HepG2 (cell line): ENCODE results near the gene NCOA1. TPM values are rescaled to one million over a fixed set of nuclear protein-coding genes. Genes with fewer than 3 reads are reported as not detected.

Source experiments
- ATAC-seq: fragments of 200-7000 bp; cut with Tn5 transposase; 3 replicates; pipeline ENCODE4 v1.9.1; 2020; ENCODE audit warnings: mild to moderate bottlenecking, moderate library complexity
- BruUV-seq: library from RNA; stranded (reverse); fragments of 400-500 nt; replicated peaks from 2 replicates; lab custom pipeline; 2021; lab: Mats Ljungman, UMichigan
- CTCF ChIA-PET: fragments of 300-600 bp; formaldehyde crosslinking; extraction: SDS; loops from one replicate; lab custom pipeline; 2021; ENCODE audit warnings: low total read pairs, inconsistent platforms, low intra/inter-chr PET ratio; lab: Yijun Ruan, JAX
- POLR2A ChIA-PET: fragments of 350-600 bp; sonication (Branson Sonifier 250); formaldehyde crosslinking; loops from one replicate; lab custom pipeline; 2020; ENCODE audit warnings: antibody characterized with exemption, inconsistent platforms; lab: Yijun Ruan, JAX
- DNase-seq: peaks from one replicate; pipeline ENCODE4 v3.0.0-alpha.2; 2015; ENCODE audit warnings: low spot score
- FAIRE-seq: peaks from 3 replicates; lab custom pipeline; 2011; peaks lifted over from hg19 to GRCh38; lab: Jason Lieb, UNC
- H2AFZ ChIP-seq: one replicate; pipeline ENCODE4 v1.6.1; 2011; ENCODE audit warnings: low read length, inconsistent platforms
- H3K27ac ChIP-seq: fragments of 300-600 bp; 3 replicates; pipeline ENCODE4 v1.8.0; 2011; ENCODE audit warnings: mixed run types, mild to moderate bottlenecking, mixed read lengths, low read length, inconsistent platforms; ENCODE audit not compliant: insufficient read depth; ENCODE audit errors: extremely low read length
- H3K27me3 ChIP-seq, 2 experiments: fragments of 200-600 bp in 1 of 2; 2 replicates in 1 of 2; 3 replicates in 1 of 2; pipeline versions ENCODE4 v1.6.0 to v1.8.0; 2011; ENCODE audit warnings: low read length in 2 of 2, mild to moderate bottlenecking in 2 of 2, moderate library complexity in 2 of 2, inconsistent platforms in 1 of 2; ENCODE audit not compliant: insufficient read depth in 2 of 2, control insufficient read depth in 1 of 2
- H3K36me3 ChIP-seq, 2 experiments: fragments of 200-600 bp in 1 of 2; replicated peaks in 1 of 2; 2 replicates in 1 of 2; 3 replicates in 1 of 2; pipeline versions ENCODE4 v1.5.1 to v1.8.0; 2011; ENCODE audit warnings: low read length in 2 of 2, inconsistent platforms in 1 of 2; ENCODE audit not compliant: insufficient read depth in 2 of 2, control insufficient read depth in 1 of 2
- H3K4me1 ChIP-seq: 2 replicates; pipeline ENCODE4 v1.5.1; 2012; ENCODE audit warnings: low read length, inconsistent platforms; ENCODE audit not compliant: insufficient read depth
- H3K4me2 ChIP-seq: 2 replicates; pipeline ENCODE4 v1.6.0; 2011; ENCODE audit warnings: low read depth, low read length, inconsistent platforms
- H3K4me3 ChIP-seq, 3 experiments: fragments of 200-600 bp in 1 of 3; sonication (generic), shearing (Covaris generic) in 1 of 3; replicated peaks in 1 of 3; 2 replicates each; pipeline ENCODE4 v1.5.1; 2011 to 2016; ENCODE audit warnings: low read length in 3 of 3, inconsistent platforms in 2 of 3, low read depth in 2 of 3, mild to moderate bottlenecking in 2 of 3, control low read depth in 1 of 3, mixed read lengths in 1 of 3; ENCODE audit not compliant: insufficient read depth in 1 of 3
- H3K79me2 ChIP-seq: one replicate; pipeline ENCODE4 v1.6.1; 2011; ENCODE audit warnings: low read length, inconsistent platforms; ENCODE audit not compliant: insufficient read depth
- H3K9ac ChIP-seq: 2 replicates; pipeline ENCODE4 v1.6.0; 2011; ENCODE audit warnings: mild to moderate bottlenecking, low read depth, low read length, inconsistent platforms; ENCODE audit not compliant: insufficient read depth
- H3K9me3 ChIP-seq: 2 replicates; pipeline ENCODE4 v1.5.1; 2012; ENCODE audit warnings: mild to moderate bottlenecking, low read length
- H4K20me1 ChIP-seq: 2 replicates; pipeline ENCODE4 v1.6.0; 2011; ENCODE audit warnings: inconsistent platforms, mild to moderate bottlenecking, low read length, moderate library complexity; ENCODE audit not compliant: insufficient read depth
- FOSL1 ChIP-seq: sonication (generic); formaldehyde crosslinking; IDR thresholded peaks from 2 replicates; pipeline ENCODE4 v1.9.0; 2021; ENCODE audit warnings: missing genetic modification reagents, borderline replicate concordance
- HNF4A ChIP-seq: sonication (generic); formaldehyde crosslinking; IDR thresholded peaks from 2 replicates; pipeline ENCODE4 v1.4.0; 2020; ENCODE audit warnings: missing genetic modification reagents
- MBNL3 ChIP-seq: fragments of 250-450 bp; sonication (Bioruptor Pico); conservative IDR thresholded peaks from 2 replicates; pipeline ENCODE4 v1.8.0; 2022; ENCODE audit warnings: mild to moderate bottlenecking, inconsistent platforms
- MXI1 ChIP-seq: IDR thresholded peaks from 3 replicates; pipeline ENCODE4 v1.6.1; 2012; ENCODE audit warnings: low read depth, low read length, inconsistent platforms, borderline replicate concordance
- NCOA2 ChIP-seq: sonication (generic); formaldehyde crosslinking; IDR thresholded peaks from 2 replicates; pipeline ENCODE4 v1.8.0; 2022; ENCODE audit warnings: inconsistent platforms
- NFIB ChIP-seq: sonication (generic); formaldehyde crosslinking; IDR thresholded peaks from 2 replicates; pipeline ENCODE4 v1.9.0; 2021; ENCODE audit warnings: missing genetic modification reagents, mild to moderate bottlenecking, borderline replicate concordance
- REPIN1 ChIP-seq: sonication (generic); formaldehyde crosslinking; IDR thresholded peaks from 2 replicates; pipeline ENCODE4 v1.8.0; 2022; ENCODE audit warnings: missing genetic modification reagents, low read depth, mild to moderate bottlenecking, borderline replicate concordance
- SP5 ChIP-seq: IDR thresholded peaks from 2 replicates; pipeline ENCODE4 v1.6.1; 2016; ENCODE audit warnings: low read depth, borderline replicate concordance
- TOPORS ChIP-seq: sonication (generic); formaldehyde crosslinking; IDR thresholded peaks from 2 replicates; pipeline ENCODE4 v1.8.0; 2023; ENCODE audit warnings: mild to moderate bottlenecking, missing genetic modification reagents
- ZBTB38 ChIP-seq: sonication (generic); formaldehyde crosslinking; IDR thresholded peaks from 2 replicates; pipeline ENCODE4 v1.5.1; 2020; ENCODE audit warnings: mild to moderate bottlenecking, missing genetic modification reagents
- ZEB1 ChIP-seq: IDR thresholded peaks from 2 replicates; pipeline ENCODE4 v1.6.1; 2012; ENCODE audit warnings: mild to moderate bottlenecking, low read depth, inconsistent platforms; ENCODE audit not compliant: insufficient replicate concordance
- ZFP36 ChIP-seq: fragments of 150-350 bp; IDR thresholded peaks from 2 replicates; pipeline ENCODE4 v1.6.1; 2018; ENCODE audit warnings: borderline replicate concordance, low read length, low read depth; ENCODE audit not compliant: partially characterized antibody
- ZNF180 ChIP-seq: sonication (generic); formaldehyde crosslinking; IDR thresholded peaks from 2 replicates; pipeline ENCODE4 v1.4.0; 2020; ENCODE audit warnings: low read depth, missing genetic modification reagents, borderline replicate concordance
- ZNF501 ChIP-seq: sonication (generic); formaldehyde crosslinking; IDR thresholded peaks from 2 replicates; pipeline ENCODE4 v1.5.1; 2020; ENCODE audit warnings: mild to moderate bottlenecking, moderate library complexity, missing genetic modification reagents
- ZNF556 ChIP-seq: sonication (generic); formaldehyde crosslinking; IDR thresholded peaks from 2 replicates; pipeline ENCODE4 v1.4.0; 2020; ENCODE audit warnings: mild to moderate bottlenecking, missing genetic modification reagents, borderline replicate concordance
- ZNF816 ChIP-seq: sonication (generic); formaldehyde crosslinking; IDR thresholded peaks from 2 replicates; pipeline ENCODE4 v1.8.0; 2022; ENCODE audit warnings: missing genetic modification reagents, mild to moderate bottlenecking, borderline replicate concordance
- ZSCAN30 ChIP-seq: sonication (generic); formaldehyde crosslinking; IDR thresholded peaks from 2 replicates; pipeline ENCODE4 v1.5.0; 2020; ENCODE audit warnings: mild to moderate bottlenecking, missing genetic modification reagents
- WGBS: methylation state at CpG from one replicate; pipeline ENCODE4 v1.1.6; 2017; ENCODE audit warnings: low lambda C conversion rate; 5-methylcytosine and 5-hydroxymethylcytosine counted together
- in situ Hi-C: cut with HindIII; loops from 2 replicates; pipeline ENCODE4 v1.10.0; 2017; ENCODE audit warnings: low pct_unique_long_range_greater_than_20kb; ENCODE audit not compliant: extremely low pct_ligation_motif_present
- intact Hi-C: fragments of 100-400 bp; cut with micrococcal nuclease; formaldehyde crosslinking; loops from one replicate; pipeline ENCODE4 v1.10.0; 2022; ENCODE audit not compliant: unreplicated experiment
- polyA plus RNA-seq, 8 experiments: library from polyadenylated mRNA; depleted of rRNA in 3 of 8; stranded (reverse) in 7 of 8; unstranded in 1 of 8; fragments of >200 nt; fragmentation: Illumina TruSeq in 4 of 8; extraction: Trizol in 4 of 8; gene quantifications; 2 replicates each; pipeline versions ENCODE4 v1.2.1 to v1.2.3, GENCODE V29; 2011 to 2016; ENCODE audit warnings: low read depth in 4 of 8, missing spikeins in 1 of 8, mixed read lengths in 1 of 8; ENCODE audit not compliant: insufficient read depth in 1 of 8
- total RNA-seq, 5 experiments: library from RNA; depleted of rRNA; stranded (reverse); fragments of >200 nt; fragmentation: Illumina TruSeq; extraction: Trizol; gene quantifications; 2 replicates each; pipeline ENCODE4 v1.2.3, GENCODE V29; 2016; ENCODE audit warnings: low read depth in 1 of 5
- TF ChIP-seq, protein P1 (sequence below): IDR thresholded peaks from 2 replicates; pipeline ENCODE4 v1.6.1; 2016; ENCODE audit warnings: missing biosample characterization, missing genetic modification reagents, low read depth

Gene NCOA1
- total and polyA plus RNA-seq, 2 of the 13 experiments (the other 11 are each of a cell fraction or from before 2014, with no cell fraction given): 10.0 to 10.4 TPM

DNA sequence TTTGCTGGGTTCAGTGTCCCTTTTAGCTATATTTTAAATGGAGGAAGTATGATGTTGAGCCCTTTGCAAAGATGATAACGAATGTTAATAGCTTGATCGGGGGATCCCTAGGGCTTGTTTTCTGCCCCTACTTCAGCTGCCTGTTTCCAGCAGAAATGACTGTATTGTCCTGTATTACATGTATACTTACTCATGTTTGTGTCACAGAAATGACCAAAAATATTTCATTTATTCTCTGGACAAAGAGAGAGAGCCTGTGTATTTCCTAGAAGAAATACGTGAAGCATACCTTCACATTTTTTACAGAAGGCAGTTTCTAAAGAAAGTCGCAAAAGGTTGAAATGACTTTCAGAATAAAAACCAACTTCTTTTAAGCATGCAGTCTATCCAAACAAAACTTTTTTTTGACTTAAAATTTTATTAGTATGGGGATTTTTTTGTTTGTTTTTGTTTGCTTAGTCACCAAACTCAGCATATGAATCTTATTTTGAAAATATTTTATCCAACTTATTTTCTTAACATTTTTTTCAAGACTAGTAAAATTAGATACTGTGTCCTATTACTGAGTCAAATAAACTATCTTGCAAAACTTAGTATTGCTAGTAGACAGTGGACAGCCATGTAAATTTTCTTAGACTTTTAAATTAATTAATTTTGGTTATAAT, 233.2 kb downstream of the NCOA1 start:
- Histone ChIP-seq H3K4me1 (no peaks in the 10 kb centered on the region), H3K4me3 (no peak overlapping the region), H2AFZ (no peak overlapping the region), H3K9ac (no peak overlapping the region), H4K20me1 (no peaks in the 10 kb centered on the region), H3K79me2 (no peaks in the 10 kb centered on the region), H3K4me2 (no peak overlapping the region), H3K27me3 (no peaks in the 10 kb centered on the region), H3K36me3 (no peaks in the 10 kb centered on the region), H3K9me3 (no peaks in the 10 kb centered on the region), H3K27ac (no peak overlapping the region)
- intact Hi-C loops (no loop called here), in situ Hi-C loops (no loop called here)
- no peak for ATAC-seq
- no peak for TF ChIP-seq ZNF816
- TF ChIP-seq NCOA2 (CRISPR knock-in tag): no peak
- TF ChIP-seq ZSCAN30: no peak
- TF ChIP-seq, protein P1, sequence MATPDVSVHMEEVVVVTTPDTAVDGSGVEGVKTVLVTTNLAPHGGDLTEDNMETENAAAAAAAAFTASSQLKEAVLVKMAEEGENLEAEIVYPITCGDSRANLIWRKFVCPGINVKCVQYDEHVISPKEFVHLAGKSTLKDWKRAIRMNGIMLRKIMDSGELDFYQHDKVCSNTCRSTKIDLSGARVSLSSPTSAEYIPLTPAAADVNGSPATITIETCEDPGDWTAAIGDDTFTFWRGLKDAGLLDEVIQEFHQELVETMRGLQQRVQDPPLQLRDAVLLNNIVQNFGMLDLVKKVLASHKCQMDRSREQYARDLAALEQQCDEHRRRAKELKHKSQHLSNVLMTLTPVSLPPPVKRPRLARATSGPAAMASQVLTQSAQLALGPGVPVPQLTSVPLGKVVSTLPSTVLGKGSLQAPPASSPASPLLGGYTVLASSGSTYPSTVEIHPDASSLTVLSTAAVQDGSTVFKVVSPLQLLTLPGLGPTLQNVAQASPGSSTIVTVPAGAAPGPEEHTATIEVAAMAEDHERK (CRISPR knock-in tag): no peak
- TF ChIP-seq REPIN1: no peak
- TF ChIP-seq ZEB1: no peak
- no peak for TF ChIP-seq SP5 (CRISPR knock-in tag)
- no peak for TF ChIP-seq ZNF556
- no peak for TF ChIP-seq HNF4A (CRISPR knock-in tag)
- TF ChIP-seq ZNF501: no peak
- TF ChIP-seq ZFP36: no peak
- no peak for TF ChIP-seq MXI1
- no peak for TF ChIP-seq NFIB (CRISPR knock-in tag)
- TF ChIP-seq ZBTB38 (CRISPR knock-in tag): no peak
- TF ChIP-seq FOSL1 (CRISPR knock-in tag): no peak
- no peak for TF ChIP-seq ZNF180 (CRISPR knock-in tag)
- no peak for TF ChIP-seq TOPORS
- no peak for TF ChIP-seq MBNL3 (CRISPR knock-in tag)
- FAIRE-seq: no peak
- 98% methylated on average over 4 of the region's 4 CpGs for whole genome bisulfite sequencing
- no peak for DNase-seq
- BruUV-seq: no TSS peak
- POLR2A ChIA-PET: no interaction called here
- CTCF ChIA-PET: no interaction called here
